ENCODE measurements around the gene DSC2.
"Not testable (repeated sequence)": the region's sequence is repeated elsewhere in the genome, so short reads cannot be mapped to it uniquely, and the experiment has no call there.

DSC2 gene

DNA sequence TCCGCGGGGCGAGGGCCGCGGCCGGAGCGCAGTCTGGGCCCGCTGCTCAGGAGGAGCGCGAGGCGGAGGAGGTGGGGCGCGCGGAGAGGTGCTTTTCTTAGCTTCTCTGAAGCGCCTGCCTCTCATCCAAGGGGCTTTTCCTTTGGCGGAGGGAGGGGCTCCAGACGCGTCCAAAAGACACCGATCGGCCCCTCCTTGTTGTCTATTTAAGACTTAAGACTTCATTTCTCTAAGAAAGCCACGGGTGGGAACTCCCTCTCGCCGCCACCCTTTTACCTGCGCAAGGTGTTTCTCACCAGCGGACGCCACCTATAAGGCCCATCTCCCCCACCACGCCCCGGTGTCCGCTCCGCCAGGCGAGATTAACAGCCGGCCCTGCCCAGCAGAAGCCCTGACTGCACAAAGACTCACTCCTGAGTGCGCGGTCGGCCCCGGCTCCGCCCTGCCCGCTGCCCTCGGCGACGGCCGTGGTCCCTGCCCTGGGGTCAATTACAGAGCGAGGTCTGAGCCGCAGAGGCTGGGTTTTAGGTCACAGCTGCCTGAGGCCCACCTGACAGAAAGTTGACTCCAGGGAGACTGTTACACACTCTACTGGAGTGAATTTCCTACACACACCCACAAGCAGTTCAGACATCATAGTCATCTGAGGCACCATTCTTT lies at the start of gene DSC2:
DSC2 (minus strand) TSS at position 397 of the 660 bp plus-strand sequence. CDS start 450 bp downstream, outside the sequence.
- FAIRE-seq (no peak), DNase-seq (ENCODE audit: low spot score) (peak; percentile 6)

- DNase-seq (ENCODE audit: low spot score) (no peak), FAIRE-seq (no peak)
Measured at GRCh38 chr18:31149351-31149750, 47.1 kb upstream of the DSC2 start.

DNA sequence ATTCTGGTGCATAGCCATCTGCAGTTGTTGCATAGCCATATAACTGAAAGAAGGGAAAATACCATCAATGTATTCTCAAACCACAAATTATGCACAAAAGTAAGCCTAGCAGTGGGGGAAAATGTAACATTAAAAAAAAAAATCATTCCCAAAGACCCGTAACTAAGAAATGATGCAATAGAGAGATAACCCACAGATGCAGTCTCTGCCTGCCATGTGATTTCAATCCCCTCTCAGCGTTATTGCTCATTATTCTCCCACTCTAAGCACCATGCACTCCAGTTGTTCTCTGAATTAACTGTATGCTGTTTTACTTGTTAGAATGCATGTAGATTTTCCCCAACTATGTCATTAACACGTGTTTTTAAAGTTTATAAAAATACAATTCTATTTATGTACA lies 46.4 kb upstream of the DSC2 start:
- no peak for DNase-seq (ENCODE audit: low spot score)
- FAIRE-seq, result no peak

- no peak for DNase-seq (ENCODE audit: low spot score)
- no peak for FAIRE-seq
Measured at GRCh38 chr18:31146809-31147208, 44.6 kb upstream of the DSC2 start.

GRCh38 chr18:31143025-31143424 lies 40.8 kb upstream of the DSC2 start:
- FAIRE-seq (no peak), DNase-seq (ENCODE audit: low spot score) (no peak)

DNA sequence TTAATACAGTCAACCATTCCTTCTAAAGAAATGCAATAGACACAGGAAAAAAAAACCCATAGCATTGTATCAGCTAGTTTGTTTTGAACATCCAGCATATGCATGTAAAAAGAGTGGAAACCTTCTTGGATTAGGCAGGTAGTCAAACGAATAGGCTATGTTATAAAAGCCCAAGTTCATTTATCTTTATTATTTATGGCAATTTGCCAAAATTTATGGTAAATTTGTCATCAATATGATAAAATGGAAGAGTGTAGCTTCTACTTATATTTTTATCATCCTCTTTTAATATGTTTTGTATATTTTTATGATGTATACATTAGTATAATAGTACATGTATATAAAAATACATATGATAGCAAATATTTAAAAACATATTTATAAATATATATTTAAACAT lies 36.5 kb upstream of the DSC2 start:
- no peak for DNase-seq (ENCODE audit: low spot score)
- no peak for FAIRE-seq

DNA sequence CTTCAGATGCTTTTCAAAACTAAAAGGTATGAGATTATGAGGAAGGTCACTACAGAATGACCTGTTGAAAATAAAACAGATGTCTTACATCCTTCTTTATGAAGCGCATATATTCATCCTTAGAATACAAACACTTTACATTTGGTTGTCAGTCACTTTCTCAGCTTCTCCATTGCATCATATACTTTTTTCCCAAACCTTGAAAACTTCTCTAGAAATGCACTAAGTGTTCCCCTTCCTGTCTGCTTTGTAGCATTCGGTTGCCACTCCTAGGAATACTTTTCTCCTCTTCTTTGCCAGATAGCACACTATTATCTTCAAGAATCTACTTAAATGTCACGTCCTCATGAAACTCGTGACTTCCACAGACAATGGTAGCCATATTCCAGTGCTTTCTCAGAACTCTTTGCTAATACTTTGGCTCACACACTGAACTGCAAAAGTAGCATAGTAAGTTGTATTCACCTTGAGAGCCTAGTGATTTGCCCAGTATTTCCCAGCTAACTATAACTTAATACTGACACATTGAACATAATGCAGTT lies 32.8 kb upstream of the DSC2 start:
- no peak for FAIRE-seq

DNA sequence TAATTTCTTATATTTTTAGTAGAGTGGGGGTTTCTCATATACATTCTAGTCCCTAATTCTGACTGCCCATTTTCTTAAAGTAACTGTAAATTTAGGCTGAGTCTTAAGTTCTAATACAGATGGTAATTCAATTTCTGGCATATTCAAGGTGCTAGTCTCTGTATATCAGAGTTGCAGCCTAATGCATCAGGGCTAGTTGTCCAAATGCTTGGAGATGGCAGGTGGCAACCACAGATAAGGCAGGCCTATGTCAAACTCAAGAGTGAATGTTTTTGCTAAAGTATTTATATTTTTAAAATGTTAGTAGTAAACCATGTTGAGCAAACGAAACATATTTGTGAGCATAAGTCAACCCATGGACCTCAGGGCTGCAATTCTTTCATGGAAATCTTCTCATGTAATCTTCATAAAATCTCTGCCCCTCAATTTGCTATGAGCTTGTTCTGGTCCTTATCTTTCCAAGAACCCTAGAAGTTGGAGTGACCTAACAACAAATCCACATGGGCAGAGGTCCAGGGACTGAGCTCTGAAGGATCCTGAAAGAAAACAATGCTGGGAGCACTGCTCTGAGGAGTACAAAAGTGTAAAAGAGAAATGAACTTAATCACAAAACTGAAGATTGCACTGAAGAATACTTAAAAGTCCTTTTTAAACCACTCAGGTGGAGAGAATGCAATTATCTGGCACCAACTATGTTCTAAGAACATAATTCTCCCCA lies 27.3 kb upstream of the DSC2 start:
- no peak for FAIRE-seq
- no peak for DNase-seq (ENCODE audit: low spot score)

More for the DNA sequence above, 32.8 kb upstream of the DSC2 start:
- no peak for DNase-seq (ENCODE audit: low spot score)

DNA sequence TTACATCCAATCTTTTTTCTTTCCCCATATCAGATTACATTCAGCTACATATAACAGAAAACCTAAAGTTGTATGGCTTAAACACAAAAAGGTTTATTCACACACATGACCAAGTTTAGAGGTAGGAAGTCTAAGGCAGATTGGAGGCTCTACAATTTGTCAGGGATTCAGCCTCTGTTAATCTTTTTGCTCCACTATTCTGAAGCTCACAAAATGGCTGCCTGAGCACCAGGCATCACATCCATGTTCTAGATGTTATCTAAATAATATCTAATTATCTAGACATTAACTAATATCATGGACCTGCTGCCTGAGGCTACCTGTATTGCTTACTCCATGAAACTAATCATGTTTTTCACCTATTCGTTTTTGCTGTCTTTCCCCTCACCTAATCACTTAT lies 23.7 kb upstream of the DSC2 start:
- DNase-seq (ENCODE audit: low spot score), result no peak
- FAIRE-seq, result no peak

DNA sequence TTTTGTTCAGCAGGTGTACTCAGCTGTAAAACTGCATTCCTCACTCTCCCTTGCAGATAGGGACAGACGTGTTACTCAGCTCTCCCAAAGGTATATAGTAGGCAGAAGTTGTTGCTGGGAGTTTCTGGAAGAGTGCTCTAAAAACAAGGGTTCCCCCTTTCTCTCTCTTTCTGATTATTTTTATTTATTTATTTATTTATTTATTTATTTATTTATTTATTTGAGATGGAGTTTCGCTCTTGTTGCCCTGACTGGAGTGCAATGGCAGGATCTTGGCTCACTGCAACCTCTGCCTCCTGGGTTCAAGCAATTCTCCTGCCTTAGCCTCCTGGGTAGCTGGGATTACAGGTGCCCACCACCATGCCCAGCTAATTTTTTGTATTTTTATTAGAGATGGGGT lies 20.9 kb upstream of the DSC2 start:
- DNase-seq (ENCODE audit: low spot score); FAIRE-seq: not testable (repeated sequence)

DNA sequence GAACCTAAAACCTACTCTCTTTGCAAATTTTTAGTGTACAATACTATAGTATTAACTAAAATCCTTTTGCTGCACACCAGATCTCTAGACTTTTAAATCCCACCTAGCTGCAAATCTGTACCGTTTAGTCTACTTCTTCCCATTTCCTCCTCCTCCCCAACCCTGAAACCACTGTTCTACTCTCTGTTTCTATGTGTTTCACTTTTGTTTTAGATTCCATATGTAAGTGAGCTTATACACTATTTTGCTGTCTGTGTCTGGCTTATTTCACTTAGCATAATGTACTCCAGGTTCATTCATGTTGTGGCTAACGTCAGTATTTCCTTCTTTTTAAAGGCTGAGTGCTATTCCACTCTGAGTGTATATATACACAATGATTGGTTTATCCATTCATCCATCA lies 18.4 kb upstream of the DSC2 start:
- no peak for FAIRE-seq
- DNase-seq (ENCODE audit: low spot score), result no peak

- DNase-seq (ENCODE audit: low spot score) (no peak), FAIRE-seq (no peak)
Measured at GRCh38 chr18:31116853-31117595, 14.8 kb upstream of the DSC2 start.

DNA sequence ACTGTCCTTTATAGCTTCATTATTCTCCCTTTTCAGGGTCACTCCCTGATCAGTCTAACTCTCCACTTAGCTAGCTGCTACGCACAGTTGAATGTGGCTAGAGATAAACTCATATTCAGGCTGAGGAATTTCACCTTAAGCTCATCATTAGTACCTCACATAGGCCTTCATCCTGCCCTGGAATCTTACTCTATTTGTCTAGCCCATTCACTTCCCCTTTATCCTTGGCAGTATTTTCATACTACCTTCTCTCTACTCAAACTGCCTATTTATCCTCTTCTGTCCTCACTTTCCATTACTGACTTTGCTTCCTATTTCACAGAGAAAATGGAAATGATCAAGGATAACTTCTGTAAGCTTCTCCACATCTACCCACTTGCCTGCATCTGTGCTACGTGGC lies 10.6 kb upstream of the DSC2 start:
- FAIRE-seq (no peak), DNase-seq (ENCODE audit: low spot score) (no peak)

GRCh38 chr18:31105733-31106132 lies 3.5 kb upstream of the DSC2 start:
- DNase-seq (ENCODE audit: low spot score) (no peak), FAIRE-seq (no peak)

DNA sequence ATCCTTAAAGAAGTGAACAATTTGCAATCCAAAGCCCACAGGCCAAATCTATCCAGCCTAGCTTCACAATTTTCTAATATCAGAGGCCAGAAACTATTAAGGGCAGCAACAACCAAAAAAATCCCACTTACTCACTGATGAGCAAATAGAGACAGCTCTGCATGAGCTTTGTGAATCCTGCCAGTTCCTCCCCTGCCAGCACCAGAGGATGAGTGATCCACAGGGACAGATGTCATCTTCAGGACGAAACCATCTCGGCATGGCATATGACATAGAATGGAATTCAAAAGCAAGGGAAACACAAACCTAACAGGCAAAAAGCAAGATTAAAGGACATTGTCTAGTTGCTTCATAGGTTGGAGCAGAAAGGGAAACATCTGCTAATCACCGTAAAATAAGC lies 2.2 kb upstream of the DSC2 start:
- FAIRE-seq (no peak), DNase-seq (ENCODE audit: low spot score) (no peak)

DNA sequence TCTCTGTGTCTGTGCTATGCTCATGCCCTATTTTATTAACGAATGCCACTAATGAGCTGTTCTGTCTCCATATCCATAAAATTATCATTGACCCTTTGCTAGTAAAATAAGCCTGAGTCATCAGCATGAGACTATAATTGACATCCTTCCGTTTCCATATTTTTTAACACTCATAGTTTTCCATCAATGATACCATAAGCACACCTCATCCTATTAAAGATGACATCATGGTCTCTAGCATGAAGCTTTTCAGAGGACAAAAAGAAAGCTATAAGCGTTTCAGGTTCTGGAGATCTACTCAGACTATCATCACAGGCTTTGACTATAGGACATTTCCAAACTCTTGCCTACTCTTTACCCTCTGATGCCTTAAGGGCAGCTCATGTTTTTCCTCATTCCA lies 1.2 kb upstream of the DSC2 start:
- FAIRE-seq, result no peak
- DNase-seq (ENCODE audit: low spot score), result no peak

- DNase-seq (ENCODE audit: low spot score) (no peak), FAIRE-seq (no peak)
Measured at GRCh38 chr18:31102941-31103340, 720 bp upstream of the DSC2 start.

GRCh38 chr18:31101183-31102024 lies 817 bp downstream of the DSC2 start:
- peak; percentile 17 for DNase-seq (ENCODE audit: low spot score)
- no peak for FAIRE-seq

DNA sequence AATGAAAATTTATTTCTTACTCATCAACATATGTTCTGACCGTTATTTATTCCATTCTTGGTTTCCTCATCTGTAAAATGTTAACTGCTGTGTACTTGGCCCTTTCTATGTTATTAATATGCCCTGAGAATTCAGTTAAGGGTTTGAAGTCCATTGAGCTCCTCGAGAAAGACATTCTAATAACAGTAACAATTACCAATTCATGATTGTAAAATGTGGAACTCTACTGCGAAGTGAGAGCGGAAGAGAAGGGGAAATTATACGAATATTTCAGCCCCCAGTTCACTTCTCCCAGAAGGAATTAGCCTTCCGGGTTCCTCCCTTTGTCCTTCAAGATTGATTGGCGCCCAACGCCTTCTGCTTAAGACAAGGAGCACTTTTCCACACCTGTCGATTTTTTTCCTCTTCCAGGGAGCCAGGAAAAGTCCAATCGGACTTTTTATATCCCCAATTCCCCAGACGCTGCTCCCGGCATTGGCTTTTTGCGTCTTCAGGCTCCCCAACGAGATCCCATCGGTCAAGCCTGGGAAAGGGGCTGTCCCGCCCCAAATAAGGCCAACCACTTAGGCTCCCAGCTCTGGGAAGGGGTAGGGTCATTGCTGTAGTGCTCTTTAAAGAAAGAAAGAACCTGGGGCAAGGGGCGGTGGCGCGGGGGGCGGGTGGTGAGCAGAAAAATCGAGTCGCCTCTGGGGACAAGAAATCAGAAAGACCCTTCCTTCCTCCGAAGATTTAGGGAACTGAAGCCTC lies 1.6 kb downstream of the DSC2 start:
- FAIRE-seq (no peak), DNase-seq (ENCODE audit: low spot score) (no peak)

DNA sequence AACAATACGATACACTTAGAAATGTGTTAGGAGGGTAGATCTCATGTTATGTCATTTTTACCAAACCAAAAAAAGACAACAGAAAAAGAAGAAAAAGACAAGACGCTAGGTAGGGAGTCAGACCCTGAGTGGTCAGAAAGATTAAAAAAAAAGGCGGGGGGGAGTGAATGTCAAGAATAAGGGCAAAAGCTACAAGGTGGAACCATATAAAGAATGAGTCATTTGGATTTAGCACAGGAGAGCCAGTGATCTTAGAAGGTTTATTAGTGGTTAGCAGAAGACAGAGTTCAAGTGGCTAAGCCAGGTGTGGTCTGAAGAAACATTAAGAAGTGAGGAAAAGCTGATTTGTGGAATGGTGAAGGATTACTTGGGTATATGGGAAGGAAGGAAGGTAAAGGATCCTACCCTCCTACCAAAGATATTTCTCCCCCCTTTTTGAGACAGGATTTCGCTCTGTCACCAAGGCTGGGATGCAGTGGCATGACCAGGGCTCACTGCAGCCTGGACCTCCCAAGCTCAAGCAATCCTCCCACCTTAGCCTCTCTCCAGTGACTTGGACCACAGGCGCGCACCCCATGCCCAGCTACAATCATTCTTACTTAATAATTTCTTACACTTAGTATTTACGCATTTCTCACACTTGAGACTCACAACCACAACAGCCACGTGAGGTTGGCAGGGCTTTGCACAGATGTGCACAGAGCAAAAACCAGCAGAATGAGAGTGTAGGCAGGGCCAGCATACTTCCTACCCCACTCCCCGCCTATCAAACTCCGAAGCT lies 2.6 kb downstream of the DSC2 start:
- DNase-seq (ENCODE audit: low spot score) (no peak), FAIRE-seq (no peak)

All from urothelium cell line (cell line).